K562 (cell line): ENCODE measurements around the gene WHAMM. TPM values are rescaled to one million over a fixed set of nuclear protein-coding genes. Genes with fewer than 3 reads are reported as not detected.

Source experiments
- ESRRA ChIP-seq: fragments of 450-650 bp; IDR thresholded peaks from 2 replicates; pipeline ENCODE4 v1.6.1; 2014; ENCODE audit warnings: low read depth, mild to moderate bottlenecking, moderate library complexity, borderline replicate concordance
- FIP1L1 ChIP-seq: fragments of 200-400 bp; formaldehyde crosslinking; IDR thresholded peaks from 2 replicates; pipeline ENCODE4 v1.6.1; 2018; ENCODE audit warnings: mild to moderate bottlenecking, low read depth, low read length; ENCODE audit not compliant: poor library complexity, severe bottlenecking
- HMGXB4 ChIP-seq: sonication (generic); formaldehyde crosslinking; IDR thresholded peaks from 2 replicates; pipeline ENCODE4 v1.8.1; 2023; ENCODE audit warnings: mild to moderate bottlenecking, missing genetic modification reagents
- POLR2AphosphoS5 ChIP-seq: IDR thresholded peaks from 2 replicates; pipeline ENCODE4 v1.6.1; 2011; ENCODE audit warnings: mild to moderate bottlenecking, low read depth, low read length, moderate library complexity; ENCODE audit not compliant: control insufficient read depth, insufficient read depth
- RBFOX2 ChIP-seq: fragments of 200-400 bp; formaldehyde crosslinking; IDR thresholded peaks from 2 replicates; pipeline ENCODE4 v1.6.1; 2017; ENCODE audit warnings: low read depth, mild to moderate bottlenecking, low read length, moderate library complexity
- SAP30 ChIP-seq: fragments of 200-600 bp; sonication (generic); IDR thresholded peaks from 2 replicates; pipeline ENCODE4 v1.6.1; 2012; ENCODE audit warnings: borderline replicate concordance, low read depth, mild to moderate bottlenecking, moderate library complexity, low read length, control low read depth, inconsistent platforms; ENCODE audit not compliant: insufficient read depth, poor library complexity, severe bottlenecking
- YY1 ChIP-seq, 3 experiments: IDR thresholded peaks; 2 replicates each; pipeline ENCODE4 v1.6.1; 2011; ENCODE audit warnings: low read length in 2 of 3, mild to moderate bottlenecking in 2 of 3, moderate library complexity in 2 of 3, borderline replicate concordance in 1 of 3, control low read depth in 1 of 3, low read depth in 1 of 3; ENCODE audit not compliant: insufficient read depth in 3 of 3, insufficient replicate concordance in 2 of 3, control insufficient read depth in 1 of 3, insufficient read length in 1 of 3; ENCODE audit errors: extremely low read depth in 1 of 3
- polyA plus RNA-seq, 8 experiments: library from polyadenylated mRNA; depleted of rRNA in 4 of 8; stranded (reverse) in 5 of 8; unstranded in 3 of 8; fragments of >200 nt; fragmentation: Nextera tagmentation in 2 of 8; fragmentation: Illumina TruSeq in 1 of 8; extraction: Ambion mirVana in 2 of 8; extraction: Trizol in 1 of 8; gene quantifications; 2 replicates each; pipeline versions ENCODE4 v1.2.1 to v1.2.3, GENCODE V29; 2011 to 2014; ENCODE audit warnings: inconsistent platforms in 1 of 8, missing spikeins in 1 of 8
- total RNA-seq, 7 experiments: library from RNA; depleted of rRNA in 6 of 7; stranded (reverse); fragments of >200 nt in 6 of 7; fragmentation: Illumina TruSeq in 2 of 7; extraction: Trizol in 2 of 7; gene quantifications; 2 replicates each; pipeline versions ENCODE4 v1.2.1 to v1.2.3, GENCODE V29; 2011 to 2021; ENCODE audit warnings: low replicate concordance in 1 of 7
- TF ChIP-seq, protein P1 (sequence below): fragments of 250-450 bp; sonication (Bioruptor Pico); IDR thresholded peaks from 2 replicates; pipeline ENCODE4 v1.5.0; 2021
- TF ChIP-seq, protein P2 (sequence below): sonication (generic); formaldehyde crosslinking; IDR thresholded peaks from 2 replicates; pipeline ENCODE4 v1.8.0; 2023; ENCODE audit warnings: mild to moderate bottlenecking, missing genetic modification reagents

The WHAMM gene
- total and polyA plus RNA-seq, 9 of the 15 experiments (the other 6 are each of a cell fraction or from before 2014, with no cell fraction given), result 2.0 to 4.8 (median 3.6) TPM

- peak in 2 of 3 experiments; percentile 11 to 25 for TF ChIP-seq YY1 (IDR thresholded peaks at IDR 0.05; ENCODE audit: borderline replicate concordance in 1 of 3, control insufficient read depth in 1 of 3, extremely low read depth in 1 of 3, insufficient read depth in 3 of 3, insufficient read length in 1 of 3, insufficient replicate concordance in 2 of 3, low read depth in 1 of 3, low read length in 2 of 3)
- no peak for TF ChIP-seq ESRRA
- peak; percentile 11 for TF ChIP-seq SAP30
- peak; percentile 82 for TF ChIP-seq HMGXB4 (CRISPR knock-in tag)
- TF ChIP-seq FIP1L1, result peak; percentile 16
- TF ChIP-seq POLR2AphosphoS5, result peak; percentile 20; the same call in 1 of the 2 replicates
- TF ChIP-seq, protein P1, sequence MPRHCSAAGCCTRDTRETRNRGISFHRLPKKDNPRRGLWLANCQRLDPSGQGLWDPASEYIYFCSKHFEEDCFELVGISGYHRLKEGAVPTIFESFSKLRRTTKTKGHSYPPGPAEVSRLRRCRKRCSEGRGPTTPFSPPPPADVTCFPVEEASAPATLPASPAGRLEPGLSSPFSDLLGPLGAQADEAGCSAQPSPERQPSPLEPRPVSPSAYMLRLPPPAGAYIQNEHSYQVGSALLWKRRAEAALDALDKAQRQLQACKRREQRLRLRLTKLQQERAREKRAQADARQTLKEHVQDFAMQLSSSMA (CRISPR knock-in tag), result 0 out of 2 replicates have a peak, but pooled peaks have one; percentile 33
- TF ChIP-seq, protein P2, sequence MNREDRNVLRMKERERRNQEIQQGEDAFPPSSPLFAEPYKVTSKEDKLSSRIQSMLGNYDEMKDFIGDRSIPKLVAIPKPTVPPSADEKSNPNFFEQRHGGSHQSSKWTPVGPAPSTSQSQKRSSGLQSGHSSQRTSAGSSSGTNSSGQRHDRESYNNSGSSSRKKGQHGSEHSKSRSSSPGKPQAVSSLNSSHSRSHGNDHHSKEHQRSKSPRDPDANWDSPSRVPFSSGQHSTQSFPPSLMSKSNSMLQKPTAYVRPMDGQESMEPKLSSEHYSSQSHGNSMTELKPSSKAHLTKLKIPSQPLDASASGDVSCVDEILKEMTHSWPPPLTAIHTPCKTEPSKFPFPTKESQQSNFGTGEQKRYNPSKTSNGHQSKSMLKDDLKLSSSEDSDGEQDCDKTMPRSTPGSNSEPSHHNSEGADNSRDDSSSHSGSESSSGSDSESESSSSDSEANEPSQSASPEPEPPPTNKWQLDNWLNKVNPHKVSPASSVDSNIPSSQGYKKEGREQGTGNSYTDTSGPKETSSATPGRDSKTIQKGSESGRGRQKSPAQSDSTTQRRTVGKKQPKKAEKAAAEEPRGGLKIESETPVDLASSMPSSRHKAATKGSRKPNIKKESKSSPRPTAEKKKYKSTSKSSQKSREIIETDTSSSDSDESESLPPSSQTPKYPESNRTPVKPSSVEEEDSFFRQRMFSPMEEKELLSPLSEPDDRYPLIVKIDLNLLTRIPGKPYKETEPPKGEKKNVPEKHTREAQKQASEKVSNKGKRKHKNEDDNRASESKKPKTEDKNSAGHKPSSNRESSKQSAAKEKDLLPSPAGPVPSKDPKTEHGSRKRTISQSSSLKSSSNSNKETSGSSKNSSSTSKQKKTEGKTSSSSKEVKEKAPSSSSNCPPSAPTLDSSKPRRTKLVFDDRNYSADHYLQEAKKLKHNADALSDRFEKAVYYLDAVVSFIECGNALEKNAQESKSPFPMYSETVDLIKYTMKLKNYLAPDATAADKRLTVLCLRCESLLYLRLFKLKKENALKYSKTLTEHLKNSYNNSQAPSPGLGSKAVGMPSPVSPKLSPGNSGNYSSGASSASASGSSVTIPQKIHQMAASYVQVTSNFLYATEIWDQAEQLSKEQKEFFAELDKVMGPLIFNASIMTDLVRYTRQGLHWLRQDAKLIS, result 0 out of 2 replicates have a peak, but pooled peaks have one; percentile 42
- TF ChIP-seq RBFOX2, result peak; percentile 75
Observed at GRCh38 chr15:82810061-82810889, 847 bp downstream of the WHAMM start (continued).
